SK-N-MC (cell line): ENCODE data around the gene IL17RD.

Source experiments
- EZH2 ChIP-seq: fragments of 200-600 bp; sonication (generic); IDR thresholded peaks from one replicate; pipeline ENCODE4 v1.6.1; 2017; ENCODE audit warnings: antibody characterized with exemption
- FOXP2 ChIP-seq: optimal IDR thresholded peaks from 2 replicates; pipeline ENCODE3; 2011; ENCODE audit warnings: mild to moderate bottlenecking, moderate library complexity; ENCODE audit not compliant: insufficient read depth; ENCODE audit errors: extremely low read length, control extremely low read depth
- POLR2AphosphoS5 ChIP-seq: IDR thresholded peaks from 2 replicates; pipeline ENCODE4 v1.6.1; 2012; ENCODE audit warnings: mild to moderate bottlenecking, low read depth, low read length, borderline replicate concordance

DNA sequence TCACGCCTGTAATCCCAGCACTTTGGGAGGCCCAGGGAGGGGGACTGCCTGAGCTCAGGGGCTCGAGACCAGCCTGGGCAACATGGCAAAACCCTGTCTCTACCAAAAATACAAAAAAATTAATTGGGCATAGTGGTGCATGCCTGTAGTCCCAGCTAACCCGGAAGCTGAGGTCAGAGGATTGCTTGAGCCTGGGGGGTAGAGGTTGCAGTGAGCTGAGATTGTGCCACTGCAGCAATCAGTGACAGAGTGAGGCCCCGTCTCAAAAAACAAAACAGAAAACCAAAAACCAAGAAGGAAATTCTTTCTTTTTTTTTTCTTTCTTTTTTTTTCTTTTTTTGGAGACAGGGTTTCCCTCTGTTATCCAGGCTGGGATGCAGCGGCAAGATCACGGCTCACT, 101.2 kb downstream of the IL17RD start:
- TF ChIP-seq POLR2AphosphoS5 (no peak), EZH2 (no peak), FOXP2 (no peak)
